GM18868 (cell line): ENCODE measurements around the gene CCM2.
A peak's percentile ranks its signal among the peaks of the same experiment; 100 is the strongest.

Source experiments
- ATAC-seq: cut with Tn5 transposase; IDR thresholded peaks from one replicate; pipeline ENCODE4 v1.9.1; 2021; ENCODE audit warnings: mild to moderate bottlenecking, moderate library complexity; ENCODE audit not compliant: unreplicated experiment

CCM2 gene

GRCh38 chr7:45000093-45001032, at the start of gene CCM2:
Gene CCM2 (plus strand): TSS chr7:45000201. CDS start chr7:45000334, 133 bp downstream.
- no peak for ATAC-seq

GRCh38 chr7:44953156-44953555, 46.8 kb upstream of the CCM2 start:
- no peak for ATAC-seq

DNA sequence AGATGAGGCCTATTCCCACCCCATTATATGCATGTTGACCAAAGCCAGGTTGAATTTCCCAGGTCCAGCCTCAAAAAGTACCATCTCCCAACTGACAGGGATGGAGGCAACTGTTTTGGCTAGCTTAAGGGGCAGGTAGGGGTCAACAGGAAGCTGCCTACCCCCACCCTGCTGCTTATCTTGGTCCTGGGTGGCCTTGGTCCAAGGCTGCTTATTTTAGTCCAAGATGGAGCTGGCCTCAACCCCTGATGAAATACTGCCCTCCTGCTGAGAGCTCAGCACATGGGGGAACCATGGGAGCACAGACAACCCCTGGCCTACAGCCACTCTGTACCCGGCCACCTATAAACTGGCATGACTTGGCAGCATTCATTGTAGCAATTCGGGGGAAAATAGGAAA, 44.3 kb upstream of the CCM2 start:
- ATAC-seq, result no peak

DNA sequence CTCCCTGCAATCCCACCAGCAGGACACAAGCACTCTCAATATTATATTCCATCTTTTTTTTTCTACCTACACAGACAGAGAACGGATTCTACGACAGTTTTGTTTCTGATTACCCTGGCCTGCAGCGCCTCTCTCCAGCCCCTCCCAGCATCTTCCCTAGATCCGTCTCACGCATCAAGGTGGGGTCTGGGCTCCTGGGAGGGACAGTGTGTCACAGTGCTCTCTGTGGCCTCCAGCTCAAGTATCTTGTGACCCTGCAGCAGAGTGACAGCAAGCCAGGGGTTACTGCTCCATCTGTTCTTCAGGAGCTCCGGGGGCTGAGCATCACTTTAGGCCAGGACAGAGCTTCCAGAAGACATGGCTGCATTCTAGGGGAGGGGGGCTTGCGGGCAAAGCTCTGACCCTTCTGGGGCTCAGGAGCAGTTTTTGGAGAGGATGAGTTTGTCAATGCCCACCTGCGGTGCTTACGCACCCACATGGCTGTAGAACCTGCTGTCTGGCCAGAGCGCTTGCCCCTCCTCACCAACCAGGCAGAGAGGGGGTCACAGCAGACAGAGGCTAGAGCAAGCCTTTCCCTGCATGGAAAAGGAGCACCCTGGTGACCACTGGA, 43.7 kb upstream of the CCM2 start:
- no peak for ATAC-seq

- ATAC-seq, result peak; percentile 49
Measured at GRCh38 chr7:44958645-44959344, 41.2 kb upstream of the CCM2 start.

GRCh38 chr7:44959433-44959951, 40.5 kb upstream of the CCM2 start:
- peak; percentile 19 for ATAC-seq

GRCh38 chr7:44960011-44960580, 39.9 kb upstream of the CCM2 start:
- no peak for ATAC-seq

- no peak for ATAC-seq
Measured at GRCh38 chr7:44961844-44962482, 38.0 kb upstream of the CCM2 start.

GRCh38 chr7:44962483-44963251, 37.3 kb upstream of the CCM2 start:
- ATAC-seq, result no peak

DNA sequence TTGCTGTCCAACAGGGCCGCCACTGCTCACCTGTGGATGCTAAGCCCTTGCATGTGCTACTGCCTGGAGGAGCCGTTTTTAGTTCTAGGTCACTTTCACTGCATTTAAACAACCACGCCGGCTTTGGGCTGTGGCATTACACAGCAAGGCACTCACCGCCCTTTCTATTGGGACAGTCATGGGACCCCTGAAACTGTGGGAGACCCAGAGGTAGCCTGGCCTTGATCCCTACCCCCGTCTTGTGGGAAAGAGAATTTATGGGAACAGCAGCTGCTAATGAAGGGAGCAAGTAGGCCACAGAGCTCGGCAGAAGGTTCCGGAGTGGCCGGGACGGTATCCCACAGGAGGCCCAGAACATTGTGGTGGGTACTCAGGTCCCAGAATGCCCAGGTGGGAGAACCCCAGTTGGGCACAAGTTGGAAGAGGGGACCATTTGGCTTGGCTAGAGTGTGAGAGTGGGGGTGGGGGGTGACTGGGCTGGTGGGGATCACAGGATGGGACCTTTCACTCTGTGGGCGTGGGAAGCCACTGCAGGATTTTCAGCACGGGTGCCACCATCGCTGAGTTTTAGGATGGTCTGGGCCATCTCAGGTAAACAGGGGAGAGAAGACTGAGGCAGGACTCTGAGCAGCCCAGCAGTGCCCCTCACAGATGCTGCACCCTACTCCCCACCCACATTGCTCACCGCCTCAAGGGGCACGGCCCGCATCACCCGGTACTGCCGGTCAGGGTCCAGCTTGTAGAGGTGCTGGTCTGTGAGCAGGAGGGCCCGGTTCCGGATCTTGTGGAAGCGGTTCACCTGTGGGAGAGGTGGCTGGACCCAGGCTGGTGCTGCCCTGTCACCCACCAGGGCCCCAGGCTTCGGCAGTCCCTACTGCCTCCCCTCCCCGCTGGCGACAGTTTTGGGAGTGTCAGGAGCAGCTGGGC, 36.4 kb upstream of the CCM2 start:
- no peak for ATAC-seq

GRCh38 chr7:44964384-44964830, 35.6 kb upstream of the CCM2 start:
- ATAC-seq, result no peak

DNA sequence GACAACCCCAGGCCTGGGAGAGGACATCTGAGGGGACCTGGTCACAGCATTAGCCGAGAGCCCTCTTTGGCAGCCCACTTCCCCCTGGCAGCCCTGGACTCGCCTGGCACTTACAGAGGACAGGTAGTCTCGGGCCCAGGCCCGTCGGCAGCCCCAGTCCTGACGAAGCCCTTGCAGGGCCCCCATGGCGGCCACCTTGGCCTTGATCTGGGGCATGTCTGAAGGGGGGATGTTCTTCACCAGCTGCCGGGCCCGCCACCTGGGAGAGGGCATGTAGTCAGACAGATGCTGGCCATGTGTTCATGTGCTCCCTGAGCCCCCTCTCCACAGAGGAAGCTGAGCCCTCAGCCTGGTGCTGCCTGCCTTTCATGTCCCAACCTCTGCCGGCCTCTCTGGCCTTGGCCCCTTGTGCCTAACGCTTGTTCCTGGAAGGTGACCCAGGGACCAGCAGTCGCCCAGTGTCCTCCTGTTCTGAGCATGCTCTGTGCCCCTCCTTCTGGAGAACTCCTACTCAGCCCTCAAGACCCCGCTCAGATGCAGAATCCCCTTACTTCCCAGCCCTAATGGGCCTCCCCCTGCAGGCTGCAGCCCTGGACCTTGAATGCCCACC, 35.1 kb upstream of the CCM2 start:
- ATAC-seq, result no peak

GRCh38 chr7:44965441-44965903, 34.5 kb upstream of the CCM2 start:
- no peak for ATAC-seq

DNA sequence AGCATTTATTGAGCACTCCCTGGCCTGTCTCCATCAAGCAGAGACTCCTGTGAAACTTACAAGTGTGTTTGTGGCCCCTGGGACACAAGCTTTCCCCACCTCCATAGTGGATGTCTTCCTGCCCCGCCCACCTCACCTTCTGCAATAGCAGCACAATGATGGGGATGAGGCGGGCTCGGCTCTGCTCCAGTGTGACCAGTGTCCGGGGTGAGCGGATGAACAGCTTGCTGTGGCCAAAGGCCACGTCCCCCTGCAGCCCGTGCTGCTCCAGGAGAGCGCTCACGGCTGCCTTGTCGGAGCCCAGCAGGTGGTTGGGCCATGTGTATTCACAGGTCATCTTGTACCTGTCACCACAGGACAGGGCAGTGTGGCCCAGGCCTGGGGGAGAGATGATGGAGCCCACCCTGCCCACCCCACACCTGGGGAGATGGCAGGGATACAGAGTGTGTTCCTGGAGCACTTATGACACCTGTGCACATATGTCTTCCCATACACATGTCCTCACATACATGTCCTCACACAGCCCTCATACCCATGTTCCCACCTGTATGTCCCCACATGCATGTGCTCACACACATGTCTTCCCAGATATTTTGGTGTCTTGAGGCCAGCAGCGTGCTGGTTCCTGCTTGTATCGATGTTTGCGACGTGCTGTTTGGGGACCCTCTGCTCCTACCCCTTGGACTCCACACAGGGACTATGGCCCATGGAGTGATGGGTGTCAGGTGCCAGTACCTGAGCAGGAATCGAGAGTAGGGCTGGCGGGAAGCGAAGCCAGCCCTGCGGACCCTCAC, 33.9 kb upstream of the CCM2 start:
- no peak for ATAC-seq

- no peak for ATAC-seq
Measured at GRCh38 chr7:44966731-44967538, 33.1 kb upstream of the CCM2 start.
